ENCODE results near the gene AMBP. TPM values are rescaled to one million over a fixed set of nuclear protein-coding genes. Genes with fewer than 3 reads are reported as not detected.

AMBP gene
- total RNA-seq, 1 experiment from 2014 or later = not detected

DNA sequence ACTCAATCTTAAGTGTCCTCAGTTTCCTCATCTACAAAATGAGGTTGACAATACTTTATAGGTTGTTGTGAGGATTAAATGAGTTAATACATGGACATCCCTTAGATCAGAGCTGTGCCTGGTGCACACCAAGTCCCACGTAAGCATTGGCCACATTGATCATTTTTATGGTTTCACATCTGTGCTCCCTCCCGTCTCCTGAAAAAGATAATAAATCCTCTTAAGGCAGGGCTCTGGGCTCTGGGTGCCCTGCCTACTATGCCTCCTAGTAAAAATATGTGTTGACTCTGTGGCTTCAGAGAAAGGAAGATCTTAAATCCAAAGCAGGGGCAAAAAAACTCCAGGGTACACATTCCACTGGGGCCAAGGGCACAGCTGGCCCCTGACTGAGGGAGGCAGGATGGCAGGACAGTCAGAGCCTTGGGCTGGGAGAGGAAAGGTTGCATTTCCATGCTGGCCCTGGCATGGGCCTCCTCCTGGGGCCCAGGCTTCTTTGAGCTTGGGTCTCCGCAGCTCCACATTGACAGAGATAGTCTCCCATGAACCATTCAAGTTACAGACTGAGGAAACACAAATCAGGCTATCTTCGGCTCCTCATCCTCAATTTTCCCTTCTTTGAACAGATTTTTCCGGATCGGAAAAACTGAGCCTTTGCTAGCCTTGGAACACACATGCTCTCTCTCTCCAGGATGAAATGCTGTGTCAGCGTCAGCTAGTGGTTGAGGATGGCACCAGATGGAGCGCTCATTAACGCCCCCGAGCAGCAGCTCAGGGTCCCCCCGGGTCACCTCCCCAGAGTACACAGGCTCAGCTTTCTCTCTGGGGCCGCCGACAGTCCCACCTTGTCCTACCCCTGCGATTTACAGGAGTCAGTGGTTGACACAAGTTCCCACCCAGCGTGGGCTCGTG lies 43.4 kb upstream of the AMBP start:
- Histone ChIP-seq H3K9me3 (ENCODE audit: low read length) (no peaks in the 10 kb centered on the region), H3K9me2 (replicated peaks; ENCODE audit: insufficient read depth, low read length) (no peaks in the 10 kb centered on the region), H3K4me2 (ENCODE audit: low read depth, low read length, poor library complexity, severe bottlenecking) (no peak overlapping the region), H2AFZ (ENCODE audit: low read length) (no peak overlapping the region), H3K36me3 (ENCODE audit: insufficient read depth, low read length) (no peaks in the 10 kb centered on the region), H3K4me1 (ENCODE audit: low read length) (no peaks in the 10 kb centered on the region), H4K20me1 (ENCODE audit: insufficient read depth, low read depth, low read length) (no peaks in the 10 kb centered on the region), H3K9ac (ENCODE audit: low read length) (no peak overlapping the region), H3K79me2 (ENCODE audit: low read length) (no peaks in the 10 kb centered on the region), H3K27me3 (ENCODE audit: low read length) (no peaks in the 10 kb centered on the region), H3K4me3 (ENCODE audit: low read length) (no peak overlapping the region), H3K27ac (ENCODE audit: low read length) (no peak overlapping the region)
- no peak for DNase-seq

DNA sequence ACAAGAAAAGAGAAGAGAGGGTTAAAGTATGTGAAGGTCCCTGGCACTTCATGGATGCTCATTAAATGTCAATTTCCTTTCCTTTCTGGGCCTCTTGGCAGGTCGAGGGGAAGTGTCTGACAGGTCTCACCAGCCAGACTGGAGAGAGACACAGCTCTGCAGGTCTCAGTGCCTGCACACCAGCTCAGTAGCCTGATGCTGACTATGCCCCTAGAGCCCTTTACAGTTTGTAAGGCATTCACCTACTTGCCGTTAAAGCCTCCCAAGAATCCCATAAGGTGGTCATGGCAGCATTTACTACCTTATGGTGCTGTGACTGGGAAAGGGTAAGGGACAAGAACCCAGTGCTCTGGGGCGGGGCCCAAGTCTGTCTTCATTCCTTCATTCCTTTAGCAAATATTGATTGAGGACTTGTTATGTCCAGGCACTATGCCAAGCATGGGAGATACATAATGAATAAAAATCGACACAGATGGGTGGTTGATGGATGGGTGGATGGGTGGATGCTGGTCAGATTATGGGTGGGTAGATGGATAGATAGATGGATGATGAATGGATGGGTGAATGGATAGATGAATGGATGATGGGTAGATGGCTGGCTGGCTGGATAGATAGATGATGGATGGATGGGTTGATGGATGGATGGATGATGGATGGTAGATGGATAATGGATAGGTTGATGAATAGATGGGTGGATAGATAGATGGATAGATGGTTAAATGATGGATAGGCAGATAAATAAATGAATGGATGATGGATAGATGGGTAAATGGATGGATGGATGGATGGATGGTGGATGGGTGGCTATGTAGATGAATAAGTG lies 42.3 kb upstream of the AMBP start:
- Histone ChIP-seq H3K4me3 (ENCODE audit: low read length) (no peak overlapping the region), H3K9me2 (replicated peaks; ENCODE audit: insufficient read depth, low read length) (no peaks in the 10 kb centered on the region), H3K9ac (ENCODE audit: low read length) (no peak overlapping the region), H3K27me3 (ENCODE audit: low read length) (no peaks in the 10 kb centered on the region), H3K4me1 (ENCODE audit: low read length) (no peaks in the 10 kb centered on the region), H3K36me3 (ENCODE audit: insufficient read depth, low read length) (no peaks in the 10 kb centered on the region), H3K79me2 (ENCODE audit: low read length) (no peaks in the 10 kb centered on the region), H3K4me2 (ENCODE audit: low read depth, low read length, poor library complexity, severe bottlenecking) (no peak overlapping the region), H3K9me3 (ENCODE audit: low read length) (no peaks in the 10 kb centered on the region), H4K20me1 (ENCODE audit: insufficient read depth, low read depth, low read length) (no peaks in the 10 kb centered on the region), H2AFZ (ENCODE audit: low read length) (no peak overlapping the region), H3K27ac (ENCODE audit: low read length) (no peak overlapping the region)
- no peak for DNase-seq

DNA sequence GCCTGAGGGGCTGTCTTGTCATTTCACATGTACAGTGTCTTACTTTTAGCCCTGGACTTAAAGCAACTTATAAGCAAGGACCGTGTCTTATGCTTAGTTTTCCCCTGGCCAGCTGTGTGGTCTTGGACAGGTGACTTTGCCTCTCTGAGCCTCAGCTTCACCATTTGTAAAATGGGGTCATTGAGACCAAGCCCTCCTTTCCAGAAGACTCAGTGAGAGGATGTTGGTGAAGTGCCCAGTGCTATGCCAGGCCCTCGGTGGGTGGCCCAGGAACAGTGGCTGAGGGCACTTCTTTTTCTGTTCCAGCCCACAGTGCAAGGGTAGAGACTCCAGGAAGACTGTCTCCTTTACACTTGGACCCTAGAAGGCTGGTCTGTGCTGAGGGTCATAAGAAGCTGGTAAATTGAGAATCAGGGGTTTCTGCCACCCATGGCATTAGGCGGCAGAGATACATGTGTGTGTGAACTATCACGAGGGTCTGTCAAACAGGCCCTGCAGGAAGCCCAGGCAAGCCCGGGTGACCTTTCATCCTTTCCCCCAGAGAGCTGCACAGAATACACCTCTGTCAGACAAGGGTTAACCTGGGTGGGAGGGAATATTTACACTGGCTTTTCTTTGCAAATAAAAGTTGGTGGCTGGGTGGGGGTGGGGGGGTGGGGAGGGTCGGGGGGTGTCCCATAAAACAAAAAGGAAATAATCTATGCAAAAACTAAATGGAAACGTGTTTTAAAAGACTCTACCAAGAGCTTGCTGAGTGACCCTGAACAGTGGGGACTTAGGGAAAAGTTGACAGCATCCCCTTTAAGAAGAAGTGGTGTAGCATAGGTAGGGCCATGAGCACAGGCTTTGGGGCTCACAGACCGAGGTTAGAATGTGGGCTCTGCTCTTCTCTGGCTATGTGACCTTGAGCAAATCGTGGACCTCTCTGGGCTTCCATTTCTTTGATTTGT lies 41.4 kb upstream of the AMBP start:
- no peaks in the 10 kb centered on the region for H4K20me1 ChIP-seq (ENCODE audit: insufficient read depth, low read depth, low read length)
- no peaks in the 10 kb centered on the region for H3K4me1 ChIP-seq (ENCODE audit: low read length)
- H3K4me3 ChIP-seq (ENCODE audit: low read length) = no peak overlapping the region
- H3K4me2 ChIP-seq (ENCODE audit: low read depth, low read length, poor library complexity, severe bottlenecking) = no peak overlapping the region
- H3K9me2 ChIP-seq (replicated peaks; ENCODE audit: insufficient read depth, low read length) = no peaks in the 10 kb centered on the region
- H3K36me3 ChIP-seq (ENCODE audit: insufficient read depth, low read length) = no peaks in the 10 kb centered on the region
- no peak overlapping the region for H3K27ac ChIP-seq (ENCODE audit: low read length)
- H3K9me3 ChIP-seq (ENCODE audit: low read length) = no peaks in the 10 kb centered on the region
- H3K27me3 ChIP-seq (ENCODE audit: low read length) = no peaks in the 10 kb centered on the region
- no peaks in the 10 kb centered on the region for H3K79me2 ChIP-seq (ENCODE audit: low read length)
- no peak for DNase-seq
- no peak overlapping the region for H2AFZ ChIP-seq (ENCODE audit: low read length)
- H3K9ac ChIP-seq (ENCODE audit: low read length) = no peak overlapping the region

DNA sequence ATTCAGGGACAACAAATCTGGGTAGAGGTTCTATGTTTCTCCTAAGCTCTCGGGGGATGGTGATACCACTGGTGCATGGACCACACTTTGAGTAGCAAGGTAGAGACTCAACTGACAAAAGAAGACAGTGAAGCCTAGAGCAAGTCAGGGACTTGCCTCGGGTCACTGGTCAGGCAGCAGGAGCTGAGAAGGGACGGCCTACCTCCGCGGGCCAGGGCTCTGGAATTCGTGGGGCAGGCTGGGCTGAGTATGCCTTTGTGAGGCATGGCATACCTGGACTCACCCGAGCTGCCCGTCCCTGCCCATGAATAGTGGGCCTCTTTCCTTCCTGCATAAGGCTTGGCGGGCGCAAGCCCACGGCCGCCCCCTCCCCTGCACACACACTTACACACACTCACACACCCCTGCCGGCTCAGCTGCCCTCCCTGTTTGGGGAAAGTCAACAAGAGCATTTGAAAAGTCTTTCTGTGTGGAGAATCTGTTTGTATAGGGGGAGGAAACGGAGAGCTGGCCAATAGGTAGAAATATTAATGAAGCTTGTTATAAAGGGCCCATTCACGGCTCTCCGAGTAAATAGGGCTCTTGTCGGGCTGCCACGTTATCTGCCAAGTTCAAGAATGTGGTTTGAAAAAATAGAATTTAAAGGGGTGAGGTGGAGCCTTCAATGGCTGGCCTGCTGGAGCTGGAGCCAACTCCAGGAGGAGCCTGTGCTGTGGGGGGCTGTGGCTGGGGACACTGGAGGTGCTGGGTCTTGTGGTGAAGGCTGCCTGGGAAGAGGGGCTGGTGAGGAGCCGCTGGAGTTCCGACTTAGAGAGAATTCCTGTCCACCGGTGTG lies 40.1 kb upstream of the AMBP start:
- Histone ChIP-seq H3K4me3 (ENCODE audit: low read length) (no peak overlapping the region), H3K79me2 (ENCODE audit: low read length) (no peaks in the 10 kb centered on the region), H3K4me1 (ENCODE audit: low read length) (no peaks in the 10 kb centered on the region), H3K27me3 (ENCODE audit: low read length) (no peaks in the 10 kb centered on the region), H3K4me2 (ENCODE audit: low read depth, low read length, poor library complexity, severe bottlenecking) (no peak overlapping the region), H3K9ac (ENCODE audit: low read length) (no peak overlapping the region), H2AFZ (ENCODE audit: low read length) (no peak overlapping the region), H3K9me3 (ENCODE audit: low read length) (no peaks in the 10 kb centered on the region), H4K20me1 (ENCODE audit: insufficient read depth, low read depth, low read length) (no peaks in the 10 kb centered on the region), H3K36me3 (ENCODE audit: insufficient read depth, low read length) (no peaks in the 10 kb centered on the region), H3K27ac (ENCODE audit: low read length) (no peak overlapping the region), H3K9me2 (replicated peaks; ENCODE audit: insufficient read depth, low read length) (no peaks in the 10 kb centered on the region)
- DNase-seq = no peak

DNA sequence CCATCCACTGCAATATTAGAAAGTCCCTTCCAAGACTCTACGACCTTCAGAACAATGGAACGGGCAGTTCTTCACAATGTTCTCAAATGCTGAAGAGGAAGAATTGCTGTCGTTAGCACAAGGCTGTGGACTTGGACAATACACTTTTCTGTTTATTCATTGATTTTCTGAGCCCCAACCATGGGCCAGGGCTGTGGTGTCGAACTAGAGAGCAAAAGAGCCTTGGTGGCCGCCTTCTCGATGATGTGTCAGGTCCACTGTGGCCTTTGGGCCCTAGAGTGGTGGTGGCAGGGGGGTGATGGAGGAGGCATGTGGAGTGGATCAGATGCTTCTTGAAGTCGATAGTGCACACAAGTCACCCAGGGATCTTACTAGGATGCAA lies 39.5 kb upstream of the AMBP start:
- Histone ChIP-seq H3K27ac (ENCODE audit: low read length) (no peak overlapping the region), H3K27me3 (ENCODE audit: low read length) (no peaks in the 10 kb centered on the region), H3K36me3 (ENCODE audit: insufficient read depth, low read length) (no peaks in the 10 kb centered on the region), H3K9ac (ENCODE audit: low read length) (no peak overlapping the region), H3K4me1 (ENCODE audit: low read length) (no peaks in the 10 kb centered on the region), H3K79me2 (ENCODE audit: low read length) (no peaks in the 10 kb centered on the region), H3K9me3 (ENCODE audit: low read length) (no peaks in the 10 kb centered on the region), H4K20me1 (ENCODE audit: insufficient read depth, low read depth, low read length) (no peaks in the 10 kb centered on the region), H2AFZ (ENCODE audit: low read length) (no peak overlapping the region), H3K4me3 (ENCODE audit: low read length) (no peak overlapping the region), H3K9me2 (replicated peaks; ENCODE audit: insufficient read depth, low read length) (no peaks in the 10 kb centered on the region), H3K4me2 (ENCODE audit: low read depth, low read length, poor library complexity, severe bottlenecking) (no peak overlapping the region)
- no peak for DNase-seq

DNA sequence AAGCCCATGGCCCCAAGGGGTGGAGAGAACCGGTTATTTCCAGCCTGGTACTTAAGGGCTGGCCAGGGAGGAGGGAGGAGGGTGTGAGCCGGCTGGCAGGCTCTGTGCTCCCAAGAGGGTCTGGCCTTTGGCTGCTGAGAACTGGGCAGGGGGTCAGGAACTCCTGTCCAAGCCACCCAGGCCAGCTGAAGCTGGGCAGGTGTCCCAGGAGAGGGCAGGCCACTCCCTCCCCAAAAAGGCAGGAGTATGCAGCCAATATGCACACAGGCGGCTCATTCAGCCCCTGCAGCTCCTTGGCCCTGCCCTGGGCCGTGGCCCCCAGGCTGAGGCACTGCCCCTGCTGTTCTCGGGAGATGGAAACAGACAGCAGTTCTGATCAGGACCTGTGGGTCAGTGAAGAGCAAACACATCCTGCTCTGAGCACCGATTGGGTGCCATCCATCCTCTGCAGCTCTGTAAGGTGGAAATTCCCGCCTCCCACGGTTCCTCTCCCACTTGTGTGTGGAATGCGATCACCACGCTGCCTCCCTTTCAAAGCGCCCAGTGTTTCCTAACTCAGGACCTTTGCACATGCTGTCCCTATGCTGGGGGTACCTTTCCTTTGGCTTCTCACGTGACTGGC lies 38.1 kb upstream of the AMBP start:
- no peak overlapping the region for H3K9ac ChIP-seq (ENCODE audit: low read length)
- DNase-seq = no peak

DNA sequence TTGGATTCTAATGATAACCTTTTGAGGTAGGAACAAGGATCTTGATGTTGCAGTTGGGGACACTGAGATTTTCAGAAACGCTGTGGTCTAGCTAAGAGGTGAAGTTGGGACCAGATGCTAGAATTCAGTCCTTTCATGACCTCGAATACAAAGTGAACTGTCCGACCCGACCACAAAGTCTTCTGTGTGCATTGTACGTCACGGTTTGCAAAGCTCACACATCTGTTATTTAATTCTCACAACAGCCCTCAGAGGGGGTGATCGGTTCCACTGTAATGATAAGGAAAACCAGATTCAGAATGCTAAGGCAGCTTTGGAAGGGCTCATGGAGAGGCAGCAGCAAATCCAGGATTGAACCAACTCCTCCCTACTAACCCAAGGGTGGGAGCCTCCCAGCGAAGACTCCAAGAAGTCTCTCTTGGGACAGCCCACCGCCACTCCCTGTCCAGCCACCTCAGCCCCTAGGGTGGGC lies 37.6 kb upstream of the AMBP start:
- DNase-seq = no peak
- H3K9me3 ChIP-seq (ENCODE audit: low read length) = no peaks in the 10 kb centered on the region
- no peaks in the 10 kb centered on the region for H3K27me3 ChIP-seq (ENCODE audit: low read length)
- no peaks in the 10 kb centered on the region for H3K9me2 ChIP-seq (replicated peaks; ENCODE audit: insufficient read depth, low read length)
- H3K4me1 ChIP-seq (ENCODE audit: low read length) = no peaks in the 10 kb centered on the region
- no peak overlapping the region for H3K4me3 ChIP-seq (ENCODE audit: low read length)
- H3K4me2 ChIP-seq (ENCODE audit: low read depth, low read length, poor library complexity, severe bottlenecking) = no peak overlapping the region
- H3K9ac ChIP-seq (ENCODE audit: low read length) = no peak overlapping the region
- no peaks in the 10 kb centered on the region for H4K20me1 ChIP-seq (ENCODE audit: insufficient read depth, low read depth, low read length)
- no peaks in the 10 kb centered on the region for H3K79me2 ChIP-seq (ENCODE audit: low read length)
- H3K36me3 ChIP-seq (ENCODE audit: insufficient read depth, low read length) = no peaks in the 10 kb centered on the region
- H3K27ac ChIP-seq (ENCODE audit: low read length) = no peak overlapping the region
- H2AFZ ChIP-seq (ENCODE audit: low read length) = no peak overlapping the region

More for the DNA sequence above, 38.1 kb upstream of the AMBP start:
- Histone ChIP-seq H3K4me2 (ENCODE audit: low read depth, low read length, poor library complexity, severe bottlenecking) (no peak overlapping the region), H3K36me3 (ENCODE audit: insufficient read depth, low read length) (no peaks in the 10 kb centered on the region), H3K27me3 (ENCODE audit: low read length) (no peaks in the 10 kb centered on the region), H3K9me3 (ENCODE audit: low read length) (no peaks in the 10 kb centered on the region), H3K4me3 (ENCODE audit: low read length) (no peak overlapping the region), H2AFZ (ENCODE audit: low read length) (no peak overlapping the region), H4K20me1 (ENCODE audit: insufficient read depth, low read depth, low read length) (no peaks in the 10 kb centered on the region), H3K79me2 (ENCODE audit: low read length) (no peaks in the 10 kb centered on the region), H3K9me2 (replicated peaks; ENCODE audit: insufficient read depth, low read length) (no peaks in the 10 kb centered on the region), H3K4me1 (ENCODE audit: low read length) (no peaks in the 10 kb centered on the region), H3K27ac (ENCODE audit: low read length) (no peak overlapping the region)

Data from Karpas-422 (cell line).